GM21447 (cell line): ENCODE data around the gene TLCD1.

Experiments
- ATAC-seq: cut with Tn5 transposase; IDR thresholded peaks from one replicate; pipeline ENCODE4 v1.9.1; 2021; ENCODE audit not compliant: unreplicated experiment

The TLCD1 gene

GRCh38 chr17:28726226-28726626, at the start of gene TLCD1:
Gene TLCD1, minus strand, starts transcription at chr17:28726233. Its CDS starts 136 bp downstream, at chr17:28726097.
- no peak for ATAC-seq

DNA sequence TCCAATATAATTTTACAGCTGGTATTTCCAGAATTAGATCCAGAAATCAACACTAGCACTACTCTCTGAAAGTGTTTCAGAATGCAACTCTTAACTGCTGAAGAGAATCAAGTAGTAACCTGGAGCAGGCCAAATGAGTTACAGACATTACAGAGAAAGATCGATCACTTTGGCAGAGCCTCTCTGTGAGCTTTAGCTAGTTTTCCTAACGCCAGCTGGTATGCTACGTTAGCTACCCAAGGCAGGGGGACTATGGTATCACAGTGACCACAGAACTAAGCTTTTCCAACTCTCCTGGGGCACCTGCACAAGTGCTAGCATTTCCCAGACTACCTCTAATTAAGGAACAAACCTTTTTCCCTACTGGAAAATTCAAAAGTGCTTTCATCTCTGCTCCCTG, 48.2 kb upstream of the TLCD1 start:
- no peak for ATAC-seq

GRCh38 chr17:28773736-28774135, 47.7 kb upstream of the TLCD1 start:
- ATAC-seq: no peak

DNA sequence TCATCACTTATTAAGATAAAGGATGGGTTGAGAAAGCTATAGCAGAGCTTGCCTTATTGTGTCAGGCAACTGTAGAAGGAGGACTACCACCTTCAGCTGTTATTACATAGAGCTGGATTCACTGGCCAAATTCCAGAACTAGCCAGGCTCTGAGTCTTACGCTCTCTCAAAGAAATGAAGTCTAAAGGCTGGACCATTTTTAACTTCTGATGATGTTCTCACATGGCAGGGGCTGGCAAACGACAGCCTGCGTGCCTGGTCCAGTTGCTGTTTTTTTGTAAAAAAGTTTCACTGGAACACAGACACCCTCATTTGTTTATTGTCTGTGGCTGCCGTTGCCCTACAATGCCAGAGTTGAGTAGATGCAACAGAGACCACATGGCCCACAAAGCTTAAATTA, 39.0 kb upstream of the TLCD1 start:
- ATAC-seq: no peak

DNA sequence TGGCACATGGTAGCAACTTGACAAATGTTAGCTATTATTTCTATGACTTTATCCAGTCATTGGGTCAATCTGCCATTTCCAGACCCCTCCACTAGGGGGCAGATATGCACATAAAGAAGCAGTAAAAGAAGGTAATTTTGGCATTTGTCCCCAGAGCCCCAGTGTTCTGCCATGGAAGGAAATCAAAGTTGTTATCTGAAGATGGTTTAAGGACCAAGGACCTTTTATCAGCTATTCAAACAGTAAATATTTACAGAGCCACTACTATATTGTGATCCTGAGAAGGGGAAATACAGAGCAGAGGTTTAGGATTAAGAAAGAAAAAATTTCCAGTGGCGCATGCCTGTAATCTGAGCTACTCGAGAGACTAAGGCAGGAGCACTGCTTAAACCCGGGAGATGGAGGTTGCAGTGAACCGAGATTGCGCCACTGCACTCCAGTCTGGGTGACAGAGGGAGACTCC, 37.8 kb upstream of the TLCD1 start:
- ATAC-seq: peak; percentile 34

DNA sequence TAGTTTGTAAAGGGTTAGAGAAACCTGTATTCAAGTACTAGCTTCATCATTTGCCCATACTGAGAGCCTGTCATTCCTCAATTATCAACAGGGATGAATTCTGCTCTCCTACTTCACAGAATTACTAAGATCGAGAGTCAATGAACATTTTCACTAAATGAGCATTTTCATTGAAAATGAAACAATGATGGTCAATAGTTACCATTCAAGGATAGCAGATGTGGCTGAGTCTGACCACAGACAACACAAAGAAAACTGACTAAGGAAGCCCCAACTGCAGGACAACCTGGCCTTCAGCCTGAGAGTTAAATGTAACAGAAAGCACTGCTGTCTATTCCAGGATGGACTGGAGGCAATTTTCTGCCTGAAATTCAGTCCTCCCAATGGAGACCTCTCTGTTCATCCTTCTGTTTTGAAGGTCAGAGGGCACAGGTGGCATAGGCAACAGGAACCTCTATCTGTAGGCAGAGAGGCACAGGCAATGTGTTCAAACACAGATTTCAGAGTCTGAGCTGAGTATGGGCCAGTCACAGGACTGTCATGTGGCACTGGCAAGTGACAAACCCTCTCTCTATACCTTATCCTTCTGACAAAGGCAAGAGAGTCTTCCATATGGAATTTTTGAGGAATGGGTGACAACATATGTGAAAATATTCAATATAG, 37.2 kb upstream of the TLCD1 start:
- peak; percentile 56 for ATAC-seq

DNA sequence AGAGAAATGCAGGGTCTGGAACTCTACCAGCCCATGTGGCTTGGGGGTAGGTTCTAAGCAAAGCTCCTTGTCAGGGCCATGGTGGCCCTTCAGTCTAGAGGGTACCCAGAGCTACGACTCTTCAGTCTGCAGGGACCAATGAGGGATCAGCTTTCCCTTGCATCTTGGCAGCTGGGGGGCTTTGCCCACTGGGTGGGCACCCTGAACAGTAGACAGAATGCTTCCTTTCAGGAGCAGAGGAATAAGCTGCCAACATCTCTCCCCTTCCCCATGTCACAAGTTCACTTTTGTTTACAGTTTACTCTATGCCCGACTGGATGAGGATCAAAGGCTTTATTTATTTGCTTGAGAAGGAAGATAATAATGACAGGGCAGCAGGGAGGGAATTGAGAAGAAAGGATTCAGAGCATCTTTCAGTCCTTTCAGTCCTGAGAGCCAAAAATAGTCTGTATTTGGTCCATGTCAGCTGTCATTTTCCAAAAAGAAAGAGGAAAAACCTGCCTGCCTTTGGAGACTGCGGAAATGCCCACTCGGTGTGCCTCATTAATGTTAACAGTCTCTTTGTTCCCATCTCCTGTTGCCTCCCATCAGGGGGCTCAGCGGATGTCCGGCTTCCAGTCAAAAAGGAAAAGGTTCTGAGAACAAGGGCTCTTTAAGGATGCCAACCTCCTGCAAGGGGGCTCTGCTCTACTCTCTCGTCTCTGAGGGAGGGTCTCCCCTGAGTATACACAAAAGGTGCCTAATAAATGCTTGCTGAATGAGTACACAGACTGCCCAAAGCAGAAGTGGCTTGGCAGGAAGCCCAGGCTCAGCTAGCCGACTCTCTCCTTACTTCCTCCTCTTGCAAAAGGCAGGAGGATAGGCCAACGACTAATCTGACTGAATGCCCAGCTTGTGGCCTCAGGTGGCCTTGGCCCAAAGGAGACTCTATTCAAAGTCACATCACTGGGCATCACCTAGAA, 34.8 kb upstream of the TLCD1 start:
- no peak for ATAC-seq

GRCh38 chr17:28759256-28759865, 33.3 kb upstream of the TLCD1 start:
- ATAC-seq: no peak

DNA sequence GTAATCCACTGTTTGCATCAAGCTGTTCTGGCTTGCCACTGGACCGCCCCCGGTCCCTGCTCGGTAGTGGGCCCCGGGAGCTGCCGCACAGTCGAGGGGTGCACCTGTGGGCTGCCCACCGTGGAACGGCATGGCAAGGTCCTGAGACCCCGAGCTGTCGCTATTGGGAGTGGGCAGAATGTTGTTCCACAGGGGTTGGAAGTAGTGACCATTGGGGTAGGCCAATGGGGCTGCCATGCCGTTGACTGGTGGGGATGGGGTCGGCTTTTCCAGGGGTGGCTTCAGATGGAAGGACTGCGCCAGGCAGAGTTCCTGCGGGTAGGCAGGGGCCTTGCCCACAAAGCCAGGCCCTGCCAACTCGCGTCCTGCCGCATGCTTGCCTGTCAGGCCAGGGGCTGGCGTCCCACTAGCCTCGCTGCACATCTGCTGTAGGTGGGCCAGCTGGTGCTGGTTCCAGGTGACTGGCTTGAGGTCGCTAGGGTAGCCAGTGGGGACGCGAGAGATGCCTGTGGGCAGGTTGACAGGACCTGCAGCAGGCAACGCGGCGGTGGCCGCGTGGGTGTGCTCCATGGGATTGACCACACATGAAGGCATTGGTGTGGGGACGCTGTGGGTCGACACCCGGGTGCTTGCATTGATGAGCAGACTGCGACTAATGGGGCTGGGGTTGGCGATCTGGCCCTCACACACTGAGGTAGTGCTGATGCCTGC, 32.5 kb upstream of the TLCD1 start:
- no peak for ATAC-seq

DNA sequence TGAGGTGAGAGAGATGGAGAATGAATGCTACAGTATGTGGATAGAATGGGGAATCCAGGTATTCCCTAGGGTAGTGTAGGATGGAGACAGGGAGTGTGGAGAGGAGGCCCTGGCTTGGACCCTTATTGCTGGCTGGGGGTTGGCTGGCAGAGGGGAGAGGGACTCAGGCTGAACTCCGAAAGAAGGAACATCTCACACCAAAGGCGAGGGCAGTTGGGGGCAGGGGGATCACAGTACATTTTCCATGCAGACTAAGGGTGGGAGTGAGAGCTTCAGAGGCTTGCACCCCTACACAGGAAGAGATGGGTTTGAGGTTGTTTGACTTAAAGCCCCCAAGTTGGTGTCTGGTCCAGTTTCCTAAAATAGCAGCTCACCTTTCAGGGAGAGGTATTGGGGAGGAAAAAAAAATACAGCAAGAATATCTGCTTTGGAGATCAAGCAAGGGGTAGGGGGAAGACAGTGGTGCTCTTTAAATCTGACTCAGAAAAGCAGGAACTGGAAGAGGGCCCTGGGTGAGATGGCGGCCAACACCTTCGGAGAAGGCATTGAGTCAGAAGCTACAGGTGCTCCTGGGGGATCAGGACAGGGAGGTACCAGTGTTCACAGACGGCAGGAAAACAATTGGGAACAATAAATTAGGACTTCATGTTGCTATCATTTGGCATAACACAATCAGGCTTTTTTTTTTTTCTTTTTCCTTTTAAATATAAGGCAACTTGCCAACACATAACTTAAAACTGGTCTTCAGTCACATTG, 30.2 kb upstream of the TLCD1 start:
- no peak for ATAC-seq

- ATAC-seq: no peak
These were observed 29.5 kb upstream of the TLCD1 start for GRCh38 chr17:28755486-28755885.

DNA sequence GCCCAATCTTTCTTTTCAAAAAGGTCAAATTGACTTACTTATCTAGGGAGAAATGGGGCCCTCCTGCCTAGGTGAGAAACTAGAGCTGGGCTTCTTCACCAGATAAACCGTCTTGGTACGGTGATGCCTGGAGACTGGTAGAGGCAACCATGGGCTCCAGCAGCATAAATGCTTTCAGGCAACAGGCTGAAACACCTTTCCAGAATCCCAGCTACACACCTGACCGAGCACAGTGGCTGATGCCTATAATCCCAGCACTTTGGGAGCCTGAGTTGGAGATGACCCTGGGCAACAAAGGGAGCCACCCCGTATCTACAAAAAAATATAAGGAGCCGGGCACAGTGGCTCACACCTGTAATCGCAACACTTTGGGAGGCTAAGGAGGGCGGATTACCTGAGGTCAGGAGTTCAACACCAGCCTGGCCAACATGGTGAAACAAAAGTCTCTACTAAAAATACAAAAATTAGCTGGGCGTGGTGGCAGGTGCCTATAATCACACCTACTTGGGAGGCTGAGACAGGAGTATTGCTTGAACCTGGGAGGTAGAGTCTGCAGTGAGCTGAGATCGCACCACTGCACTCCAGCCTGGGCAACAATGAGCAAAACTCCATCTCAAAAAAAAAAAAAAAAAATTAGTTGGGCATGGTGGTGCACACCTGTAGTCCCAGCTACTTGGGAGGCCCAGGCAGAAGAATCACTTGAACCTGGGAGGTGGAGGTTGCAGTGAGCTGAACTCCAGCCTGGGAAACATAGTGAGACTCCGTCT, 25.8 kb upstream of the TLCD1 start:
- ATAC-seq: no peak

DNA sequence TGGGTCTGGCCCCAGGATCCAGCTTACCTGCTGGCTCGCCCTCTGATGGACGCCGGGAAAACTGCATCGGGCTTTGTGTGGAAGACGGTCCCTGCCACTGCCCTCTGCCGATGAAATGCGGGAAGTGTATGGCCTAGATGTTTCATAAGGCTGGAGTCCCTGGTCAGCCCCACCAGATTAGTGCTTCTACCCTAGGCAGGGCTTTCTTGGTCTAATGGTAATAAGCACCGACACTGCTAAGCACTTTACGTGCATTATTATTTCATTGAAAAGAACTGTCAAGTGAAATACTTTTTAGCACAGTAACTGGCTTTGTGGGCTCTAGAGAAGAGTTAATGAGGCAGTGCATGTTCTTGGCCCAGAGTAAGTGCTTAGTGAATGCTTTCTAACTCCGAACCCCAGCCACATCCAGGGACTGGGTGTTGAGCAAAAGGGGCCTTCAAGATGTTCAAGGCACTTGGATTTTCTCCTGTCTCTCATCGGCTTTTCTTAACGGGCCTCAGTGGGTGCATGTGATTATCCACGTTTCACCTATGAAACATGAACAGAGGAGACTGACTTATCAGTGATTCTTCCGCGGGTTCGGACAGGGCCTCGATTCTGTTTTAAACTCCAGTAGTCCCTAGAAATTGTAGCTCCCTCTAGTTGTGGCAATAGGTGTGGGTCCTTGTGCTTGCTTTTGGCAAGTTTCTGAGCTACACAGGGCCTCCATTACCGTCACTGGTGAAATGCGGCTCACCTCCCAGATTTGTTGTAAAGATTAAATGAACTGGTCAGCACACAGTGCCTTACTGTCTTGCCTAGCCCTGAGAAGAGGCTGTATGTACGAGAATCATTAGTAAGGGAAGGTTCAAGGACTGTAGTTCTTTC, 24.4 kb upstream of the TLCD1 start:
- peak; percentile 59 for ATAC-seq

GRCh38 chr17:28749516-28750177, 23.6 kb upstream of the TLCD1 start:
- no peak for ATAC-seq

- no peak for ATAC-seq
These were observed 23.0 kb upstream of the TLCD1 start for GRCh38 chr17:28748852-28749515.

GRCh38 chr17:28747801-28748750, 22.0 kb upstream of the TLCD1 start:
- ATAC-seq: no peak
